Suprapubic skin (tissue), 4 donors: ENCODE results near the gene HIVEP1. TPM values are rescaled to one million over a fixed set of nuclear protein-coding genes. Genes with fewer than 3 reads are reported as not detected.

ENCODE experiments used
- DNase-seq, 2 donors: peaks; one replicate each; pipeline ENCODE4 v3.0.0-alpha.2; 2019; ENCODE audit warnings: low spot score in 2 of 2
- H3K27ac ChIP-seq: fragments of 200-600 bp; sonication (generic); one replicate; pipeline ENCODE4 v1.5.1; 2019
- H3K27me3 ChIP-seq: fragments of 200-600 bp; sonication (generic); one replicate; pipeline ENCODE4 v1.5.1; 2019
- H3K36me3 ChIP-seq: fragments of 200-600 bp; sonication (generic); one replicate; pipeline ENCODE4 v1.5.1; 2019
- H3K4me1 ChIP-seq: fragments of 200-600 bp; sonication (generic); one replicate; pipeline ENCODE4 v1.5.1; 2019
- H3K4me3 ChIP-seq: fragments of 200-600 bp; sonication (generic); one replicate; pipeline ENCODE4 v1.5.1; 2019; ENCODE audit warnings: mild to moderate bottlenecking
- H3K9me3 ChIP-seq: fragments of 200-600 bp; sonication (generic); one replicate; pipeline ENCODE4 v1.5.1; 2019
- CTCF ChIP-seq, 2 donors: fragments of 200-600 bp in 1 of 2; fragments of 450-650 bp in 1 of 2; sonication (generic) in 1 of 2; IDR thresholded peaks; one replicate each; pipeline ENCODE4 v1.5.1; 2016 to 2019; ENCODE audit warnings: antibody characterized with exemption in 2 of 2, mild to moderate bottlenecking in 1 of 2, moderate library complexity in 1 of 2
- EP300 ChIP-seq: sonication (generic); formaldehyde crosslinking; IDR thresholded peaks from one replicate; pipeline ENCODE4 v1.6.1; 2017; ENCODE audit warnings: antibody characterized with exemption
- POLR2A ChIP-seq, 2 donors: fragments of 450-650 bp; IDR thresholded peaks; one replicate each; pipeline ENCODE4 v1.6.1; 2017; ENCODE audit warnings: antibody characterized with exemption in 2 of 2, mild to moderate bottlenecking in 2 of 2, moderate library complexity in 2 of 2
- POLR2AphosphoS5 ChIP-seq, 3 donors: sonication (generic); formaldehyde crosslinking; IDR thresholded peaks; one replicate each; pipeline ENCODE4 v1.6.1; 2017; ENCODE audit warnings: antibody characterized with exemption in 3 of 3
- WGBS: methylation state at CpG from one replicate; pipeline ENCODE4 v1.1.5; 2018; 5-methylcytosine and 5-hydroxymethylcytosine counted together
- total RNA-seq, 4 donors: library from RNA; depleted of rRNA; stranded (reverse); fragments of >200 nt; gene quantifications; one replicate each; pipeline ENCODE4 v1.1.0, GENCODE V29; 2016

HIVEP1 gene
- total RNA-seq, 4 donors from 2014 or later: 37.9 to 48.4 (median 43.9) TPM

DNA sequence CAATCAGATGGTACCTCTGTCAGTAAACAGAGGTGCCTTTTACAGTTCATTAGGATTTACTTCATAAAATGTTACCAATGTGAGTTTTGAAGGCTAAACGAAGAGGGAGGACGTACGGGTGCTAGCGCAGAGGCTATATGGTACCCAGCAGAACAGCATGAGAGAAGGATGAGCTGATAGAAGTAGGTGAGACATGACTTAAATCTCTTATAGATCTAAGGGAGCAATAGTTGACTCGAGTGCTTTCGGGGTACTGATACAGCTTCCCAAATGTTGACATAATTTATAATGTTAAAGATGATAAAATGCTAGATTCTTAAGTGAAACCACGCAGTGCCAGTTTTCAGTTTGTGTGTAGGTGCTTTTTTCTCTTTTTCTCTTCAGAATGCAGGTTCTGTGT, 72.6 kb downstream of the HIVEP1 start:
- 63% methylated on average over 7 of the region's 7 CpGs for WGBS
- no peak overlapping the region for H3K4me3 ChIP-seq

GRCh38 chr6:12088531-12088930, 76.4 kb downstream of the HIVEP1 start:
- 89% methylated on average over 1 of the region's 1 CpG for WGBS
- no peak overlapping the region for H3K4me3 ChIP-seq
- TF ChIP-seq EP300 (no peak), POLR2A (IDR thresholded peaks at IDR 0.05) (no peak), CTCF (IDR thresholded peaks at IDR 0.05) (no peak), POLR2AphosphoS5 (IDR thresholded peaks at IDR 0.05) (no peak)
- H3K4me1 ChIP-seq: peaks cover 3% of the 10 kb centered on the region
- no peak for DNase-seq
- H3K27ac ChIP-seq: no peak overlapping the region
- no peaks in the 10 kb centered on the region for H3K9me3 ChIP-seq
- H3K27me3 ChIP-seq: no peaks in the 10 kb centered on the region
- H3K36me3 ChIP-seq: no peaks in the 10 kb centered on the region

More for the DNA sequence above, 72.6 kb downstream of the HIVEP1 start:
- peaks cover 6% of the 10 kb centered on the region for H3K4me1 ChIP-seq
- H3K9me3 ChIP-seq: no peaks in the 10 kb centered on the region
- no peak for DNase-seq
- no peak overlapping the region for H3K27ac ChIP-seq
- no peak for TF ChIP-seq POLR2AphosphoS5 (IDR thresholded peaks at IDR 0.05)
- no peak for TF ChIP-seq EP300
- no peak for TF ChIP-seq POLR2A (IDR thresholded peaks at IDR 0.05)
- no peak for TF ChIP-seq CTCF (IDR thresholded peaks at IDR 0.05)
- H3K36me3 ChIP-seq: no peaks in the 10 kb centered on the region
- H3K27me3 ChIP-seq: no peaks in the 10 kb centered on the region

GRCh38 chr6:12090714-12091113, 78.6 kb downstream of the HIVEP1 start:
- no peaks in the 10 kb centered on the region for H3K36me3 ChIP-seq
- DNase-seq: no peak
- TF ChIP-seq POLR2A (IDR thresholded peaks at IDR 0.05) (no peak), CTCF (IDR thresholded peaks at IDR 0.05) (no peak), POLR2AphosphoS5 (IDR thresholded peaks at IDR 0.05) (no peak), EP300 (no peak)
- no peak overlapping the region for H3K4me3 ChIP-seq
- H3K4me1 ChIP-seq: peaks cover 2% of the 10 kb centered on the region
- no peak overlapping the region for H3K27ac ChIP-seq
- H3K9me3 ChIP-seq: no peaks in the 10 kb centered on the region
- H3K27me3 ChIP-seq: no peaks in the 10 kb centered on the region

DNA sequence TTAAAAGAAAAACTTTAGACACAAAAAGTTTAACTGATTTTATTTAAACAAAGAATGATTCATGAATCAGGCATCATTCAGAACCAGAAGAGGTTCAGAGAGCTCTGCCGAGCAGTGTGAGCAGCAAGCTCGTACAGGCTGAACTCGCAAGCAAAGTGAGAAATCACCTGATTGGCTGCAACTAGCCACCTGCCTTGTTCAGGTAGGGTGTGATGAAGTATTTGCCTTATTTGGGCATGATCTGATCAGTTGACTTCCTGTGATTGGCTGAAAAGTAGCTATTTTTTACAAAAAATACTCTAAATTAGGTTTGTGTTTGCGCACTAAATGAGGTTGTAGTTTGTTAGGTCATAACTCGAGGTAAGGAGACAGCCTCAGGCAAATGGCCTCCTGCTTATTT, 80.7 kb downstream of the HIVEP1 start:
- no peaks in the 10 kb centered on the region for H3K36me3 ChIP-seq
- H3K4me3 ChIP-seq: no peak overlapping the region
- no peaks in the 10 kb centered on the region for H3K9me3 ChIP-seq
- H3K27me3 ChIP-seq: no peaks in the 10 kb centered on the region
- H3K27ac ChIP-seq: no peak overlapping the region
- DNase-seq: no peak
- TF ChIP-seq EP300 (no peak), CTCF (IDR thresholded peaks at IDR 0.05) (no peak), POLR2AphosphoS5 (IDR thresholded peaks at IDR 0.05) (no peak), POLR2A (IDR thresholded peaks at IDR 0.05) (no peak)
- H3K4me1 ChIP-seq: peaks cover 4% of the 10 kb centered on the region
- WGBS: 94% methylated on average over 5 of the region's 5 CpGs

GRCh38 chr6:12094689-12095088, 82.6 kb downstream of the HIVEP1 start:
- WGBS: 34% methylated on average over 1 of the region's 1 CpG
- Histone ChIP-seq H3K27ac (no peak overlapping the region), H3K36me3 (no peaks in the 10 kb centered on the region), H3K27me3 (no peaks in the 10 kb centered on the region), H3K4me3 (no peak overlapping the region), H3K9me3 (no peaks in the 10 kb centered on the region), H3K4me1 (peaks cover 8% of the 10 kb centered on the region)
- no peak for DNase-seq
- TF ChIP-seq CTCF (IDR thresholded peaks at IDR 0.05): no peak
- TF ChIP-seq POLR2A (IDR thresholded peaks at IDR 0.05): no peak
- no peak for TF ChIP-seq EP300
- TF ChIP-seq POLR2AphosphoS5 (IDR thresholded peaks at IDR 0.05): no peak
